ENCODE results near the gene CROCC2. TPM values are rescaled to one million over a fixed set of nuclear protein-coding genes. Genes with fewer than 3 reads are reported as not detected.

The CROCC2 gene
- total and polyA plus RNA-seq, 11 donors, result not detected

- no peaks in the 10 kb centered on the region for H3K36me3 ChIP-seq
- peaks cover 0 to 43% (median 21%) of the 10 kb centered on the region in 12 donors for H3K4me1 ChIP-seq
- ATAC-seq (no peak), DNase-seq (peak in 2 of 5 donors; percentile 18)
- no peak overlapping the region for H3K4me3 ChIP-seq
- H3K27me3 ChIP-seq, result no peaks in the 10 kb centered on the region
- WGBS, 4 donors, result 88 to 96% (median 95%) methylated on average over 8 to 19 of the region's 19 CpGs
- intact Hi-C loops (cut with DNase I), result no loop called here
- peak overlapping the region in 5 of 12 donors; percentile 24 to 74 (median 38) for H3K27ac ChIP-seq
- no peaks in the 10 kb centered on the region for H3K9me3 ChIP-seq
- TF ChIP-seq CTCF (IDR thresholded peaks at IDR 0.05) (no peak), POLR2A (IDR thresholded peaks at IDR 0.05) (no peak)
Observed at GRCh38 chr2:240958366-240959213, 52.5 kb downstream of the CROCC2 start.

- DNase-seq, result peak in 1 of 5 donors; percentile 22
- Histone ChIP-seq H3K9me3 (no peaks in the 10 kb centered on the region), H3K4me3 (no peak overlapping the region), H3K4me1 (peaks cover 0 to 43% (median 21%) of the 10 kb centered on the region in 12 donors), H3K27ac (no peak overlapping the region), H3K27me3 (no peaks in the 10 kb centered on the region), H3K36me3 (no peaks in the 10 kb centered on the region)
- intact Hi-C loops (cut with DNase I), result no loop called here
- WGBS, 4 donors, result 89 to 93% (median 92%) methylated on average over 10 to 15 of the region's 15 CpGs
- no peak for ATAC-seq
- TF ChIP-seq CTCF (IDR thresholded peaks at IDR 0.05) (no peak), POLR2A (IDR thresholded peaks at IDR 0.05) (no peak)
Observed at GRCh38 chr2:240959214-240959940, 53.2 kb downstream of the CROCC2 start.

DNA sequence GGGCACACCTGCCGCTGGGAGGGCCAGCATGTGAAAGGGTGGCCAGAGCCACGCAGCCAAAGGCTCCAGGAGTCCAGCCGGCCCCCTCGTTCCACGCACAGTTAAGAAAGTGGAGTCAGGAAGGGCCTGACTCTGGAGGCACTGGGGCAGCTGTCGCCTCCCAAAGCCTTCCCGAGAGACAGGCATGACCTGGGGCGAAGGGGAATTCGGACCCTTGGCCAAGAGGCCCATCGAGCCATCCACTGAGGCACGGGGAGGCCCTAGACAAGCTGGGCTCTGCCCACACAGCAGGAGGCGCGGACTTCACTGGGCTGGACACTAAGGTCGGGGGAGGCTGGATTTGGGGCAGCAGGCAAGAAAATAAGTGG is 53.8 kb downstream of the CROCC2 start:
- no peak for TF ChIP-seq CTCF (IDR thresholded peaks at IDR 0.05)
- TF ChIP-seq POLR2A (IDR thresholded peaks at IDR 0.05), result no peak
- intact Hi-C loops (cut with DNase I), result no loop called here
- DNase-seq (peak in 1 of 5 donors; percentile 20), ATAC-seq (no peak)
- Histone ChIP-seq H3K4me3 (no peak overlapping the region), H3K27me3 (no peaks in the 10 kb centered on the region), H3K4me1 (peaks cover 0 to 49% (median 24%) of the 10 kb centered on the region in 12 donors), H3K9me3 (no peaks in the 10 kb centered on the region), H3K36me3 (no peaks in the 10 kb centered on the region), H3K27ac (peak overlapping the region in 2 of 12 donors; percentile 20 to 29)
- WGBS, 4 donors, result 79 to 95% (median 89%) methylated on average over 12 to 14 of the region's 14 CpGs

Measured in heart left ventricle (tissue), 16 donors.